Astrocyte (in vitro differentiated cells and primary cell): ENCODE measurements around the gene IGF2R. TPM values are rescaled to one million over a fixed set of nuclear protein-coding genes. Genes with fewer than 3 reads are reported as not detected.

Source experiments
- DNase-seq: peaks from one replicate; pipeline ENCODE4 v3.0.0-alpha.2; 2010; ENCODE audit warnings: low read depth
- FAIRE-seq: peaks from 2 replicates; lab custom pipeline; 2011; peaks lifted over from hg19 to GRCh38; lab: Jason Lieb, UNC
- H2AFZ ChIP-seq: 2 replicates; pipeline ENCODE4 v1.6.0; 2012; ENCODE audit warnings: low read depth, low read length, inconsistent platforms
- H3K27ac ChIP-seq: 2 replicates; pipeline ENCODE4 v1.5.1; 2011; ENCODE audit warnings: low read depth, low read length, inconsistent platforms
- H3K27me3 ChIP-seq: 2 replicates; pipeline ENCODE4 v1.6.0; 2011; ENCODE audit warnings: low read length, inconsistent platforms; ENCODE audit not compliant: insufficient read depth
- H3K36me3 ChIP-seq: 2 replicates; pipeline ENCODE4 v1.5.1; 2011; ENCODE audit warnings: low read length, inconsistent platforms; ENCODE audit not compliant: insufficient read depth
- H3K4me1 ChIP-seq: 2 replicates; pipeline ENCODE4 v1.5.1; 2011; ENCODE audit warnings: low read length, inconsistent platforms; ENCODE audit not compliant: insufficient read depth
- H3K4me2 ChIP-seq: 2 replicates; pipeline ENCODE4 v1.6.0; 2012; ENCODE audit warnings: low read length, inconsistent platforms
- H3K4me3 ChIP-seq: 2 replicates; pipeline ENCODE4 v1.5.1; 2011; ENCODE audit warnings: low read depth, mild to moderate bottlenecking, low read length, inconsistent platforms; ENCODE audit not compliant: insufficient read depth
- H3K79me2 ChIP-seq: 2 replicates; pipeline ENCODE4 v1.6.0; 2012; ENCODE audit warnings: mild to moderate bottlenecking, low read length, inconsistent platforms; ENCODE audit not compliant: insufficient read depth
- H3K9ac ChIP-seq: 2 replicates; pipeline ENCODE4 v1.6.0; 2012; ENCODE audit warnings: mild to moderate bottlenecking, low read length, inconsistent platforms
- H3K9me3 ChIP-seq: 2 replicates; pipeline ENCODE4 v1.5.1; 2012; ENCODE audit warnings: low read depth, mild to moderate bottlenecking, low read length, inconsistent platforms; ENCODE audit not compliant: insufficient read depth
- H4K20me1 ChIP-seq: 2 replicates; pipeline ENCODE4 v1.6.0; 2012; ENCODE audit warnings: low read length, inconsistent platforms; ENCODE audit not compliant: insufficient read depth
- H3K27ac Mint-ChIP-seq: one replicate; pipeline ENCODE4 v1.8.0; 2021; ENCODE audit warnings: mild to moderate bottlenecking, mixed read lengths; ENCODE audit not compliant: unreplicated experiment
- H3K27me3 Mint-ChIP-seq: one replicate; pipeline ENCODE4 v1.8.0; 2021; ENCODE audit warnings: low read depth, mixed read lengths; ENCODE audit not compliant: unreplicated experiment
- H3K36me3 Mint-ChIP-seq: one replicate; pipeline ENCODE4 v1.8.0; 2021; ENCODE audit warnings: low read depth, mixed read lengths; ENCODE audit not compliant: unreplicated experiment
- H3K4me1 Mint-ChIP-seq: one replicate; pipeline ENCODE4 v1.8.0; 2021; ENCODE audit warnings: low read depth, mixed read lengths; ENCODE audit not compliant: unreplicated experiment
- H3K4me3 Mint-ChIP-seq: one replicate; pipeline ENCODE4 v1.8.0; 2021; ENCODE audit warnings: mild to moderate bottlenecking, moderate library complexity, mixed read lengths; ENCODE audit not compliant: unreplicated experiment
- H3K9me3 Mint-ChIP-seq: one replicate; pipeline ENCODE4 v1.8.0; 2021; ENCODE audit warnings: mild to moderate bottlenecking, mixed read lengths; ENCODE audit not compliant: unreplicated experiment
- EZH2 ChIP-seq: IDR thresholded peaks from 2 replicates; pipeline ENCODE4 v1.6.1; 2012; ENCODE audit warnings: mild to moderate bottlenecking, low read length, inconsistent platforms; ENCODE audit not compliant: insufficient read depth
- total RNA-seq: library from RNA; stranded (reverse); gene quantifications from 2 replicates; pipeline ENCODE4 v1.2.1, GENCODE V29; 2021
- TF ChIP-seq, protein P1 (sequence below): IDR thresholded peaks from 2 replicates; pipeline ENCODE4 v1.5.1; 2011; ENCODE audit warnings: low read depth, mild to moderate bottlenecking, inconsistent platforms, low read length, moderate library complexity; ENCODE audit not compliant: insufficient read depth

The IGF2R gene
- total RNA-seq, 1 donor from 2014 or later: 173 TPM

DNA sequence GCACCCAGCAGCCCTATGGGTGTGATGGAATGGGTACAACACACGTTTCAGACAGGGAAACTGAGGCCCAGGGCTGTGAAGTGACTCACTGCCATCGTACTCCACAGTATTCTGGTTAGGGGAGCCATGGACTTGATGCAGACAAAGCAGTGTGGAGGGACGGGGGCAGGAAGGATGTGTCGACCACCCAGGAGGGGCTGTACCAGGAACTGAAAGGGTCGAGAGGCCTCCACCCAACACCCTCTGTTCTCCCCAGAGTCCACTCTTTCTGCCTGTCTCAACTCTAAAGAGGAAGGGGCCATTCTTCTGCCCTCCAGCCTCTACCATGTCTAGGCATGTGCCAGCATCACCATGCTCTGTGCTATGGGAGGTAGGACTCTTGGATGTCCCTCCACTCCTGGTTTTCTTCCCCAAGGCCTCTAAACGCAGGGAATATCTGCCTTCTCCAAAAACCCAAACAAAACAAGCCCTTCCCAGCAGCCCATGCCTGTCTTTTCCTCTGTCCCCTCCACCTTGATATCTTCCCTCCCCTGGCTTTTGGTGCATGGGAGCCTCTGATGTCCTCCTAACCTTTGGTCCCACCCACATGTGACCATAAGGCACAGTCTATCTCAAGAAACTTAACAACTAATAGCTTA is 160.1 kb downstream of the IGF2R start:
- H3K9me3 Mint-ChIP-seq: peaks cover 6% of the 10 kb centered on the region
- no peak for FAIRE-seq
- H3K9ac ChIP-seq: no peak overlapping the region

DNA sequence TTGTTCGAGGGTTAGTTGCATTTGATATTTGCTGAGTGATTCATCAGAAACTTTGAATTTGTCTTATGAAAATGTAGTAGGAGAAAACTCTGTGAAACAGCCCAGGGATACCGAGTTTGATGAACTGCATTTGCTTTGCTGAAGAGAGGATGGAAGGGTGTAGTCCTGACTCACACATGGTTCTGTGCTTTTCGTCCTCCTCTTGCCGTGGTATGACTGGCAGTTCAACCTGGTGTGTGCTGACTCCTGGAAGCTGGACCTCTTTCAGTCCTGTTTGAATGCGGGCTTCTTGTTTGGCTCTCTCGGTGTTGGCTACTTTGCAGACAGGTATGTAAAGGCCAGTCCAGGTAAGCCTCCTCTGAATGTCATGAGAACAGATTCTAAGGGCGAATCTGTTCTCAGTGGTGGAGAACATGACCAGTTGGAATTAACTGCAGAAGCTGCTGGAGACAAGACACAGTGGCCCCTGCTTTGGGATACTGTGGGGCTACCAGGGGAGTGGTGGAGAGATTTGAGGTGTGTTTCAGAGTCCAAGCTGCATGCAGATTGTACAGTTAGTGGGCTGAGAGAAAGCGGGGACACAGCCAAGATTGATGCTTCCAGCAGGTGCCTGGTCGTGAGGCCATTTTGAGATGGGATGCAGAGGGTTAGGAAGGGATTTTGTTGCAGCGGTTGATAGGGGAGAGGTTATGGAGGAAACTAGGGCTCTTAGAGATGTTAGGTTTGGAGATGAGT is 161.2 kb downstream of the IGF2R start:
- no peaks in the 10 kb centered on the region for H3K79me2 ChIP-seq
- Mint-ChIP-seq H3K9me3 (peaks cover 2% of the 10 kb centered on the region), H3K36me3 (peaks cover 6% of the 10 kb centered on the region), H3K4me3 (no peak overlapping the region), H3K27ac (no peak overlapping the region), H3K27me3 (peaks cover 6% of the 10 kb centered on the region), H3K4me1 (peaks cover 8% of the 10 kb centered on the region)
- H3K4me3 ChIP-seq: no peak overlapping the region
- H3K9me3 ChIP-seq: no peaks in the 10 kb centered on the region
- no peaks in the 10 kb centered on the region for H3K27me3 ChIP-seq
- no peak overlapping the region for H3K27ac ChIP-seq
- H3K36me3 ChIP-seq: no peaks in the 10 kb centered on the region
- FAIRE-seq: no peak
- no peak overlapping the region for H3K4me2 ChIP-seq
- no peaks in the 10 kb centered on the region for H4K20me1 ChIP-seq
- H2AFZ ChIP-seq: no peak overlapping the region
- no peak overlapping the region for H3K9ac ChIP-seq
- TF ChIP-seq, protein P1, sequence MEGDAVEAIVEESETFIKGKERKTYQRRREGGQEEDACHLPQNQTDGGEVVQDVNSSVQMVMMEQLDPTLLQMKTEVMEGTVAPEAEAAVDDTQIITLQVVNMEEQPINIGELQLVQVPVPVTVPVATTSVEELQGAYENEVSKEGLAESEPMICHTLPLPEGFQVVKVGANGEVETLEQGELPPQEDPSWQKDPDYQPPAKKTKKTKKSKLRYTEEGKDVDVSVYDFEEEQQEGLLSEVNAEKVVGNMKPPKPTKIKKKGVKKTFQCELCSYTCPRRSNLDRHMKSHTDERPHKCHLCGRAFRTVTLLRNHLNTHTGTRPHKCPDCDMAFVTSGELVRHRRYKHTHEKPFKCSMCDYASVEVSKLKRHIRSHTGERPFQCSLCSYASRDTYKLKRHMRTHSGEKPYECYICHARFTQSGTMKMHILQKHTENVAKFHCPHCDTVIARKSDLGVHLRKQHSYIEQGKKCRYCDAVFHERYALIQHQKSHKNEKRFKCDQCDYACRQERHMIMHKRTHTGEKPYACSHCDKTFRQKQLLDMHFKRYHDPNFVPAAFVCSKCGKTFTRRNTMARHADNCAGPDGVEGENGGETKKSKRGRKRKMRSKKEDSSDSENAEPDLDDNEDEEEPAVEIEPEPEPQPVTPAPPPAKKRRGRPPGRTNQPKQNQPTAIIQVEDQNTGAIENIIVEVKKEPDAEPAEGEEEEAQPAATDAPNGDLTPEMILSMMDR: no peak
- no peak for TF ChIP-seq EZH2
- no peak for DNase-seq
- peaks cover 4% of the 10 kb centered on the region for H3K4me1 ChIP-seq

More for the DNA sequence above, 160.1 kb downstream of the IGF2R start:
- Histone ChIP-seq H3K27ac (no peak overlapping the region), H2AFZ (no peak overlapping the region), H3K27me3 (no peaks in the 10 kb centered on the region), H3K9me3 (no peaks in the 10 kb centered on the region), H4K20me1 (no peaks in the 10 kb centered on the region), H3K4me3 (no peak overlapping the region), H3K4me2 (no peak overlapping the region), H3K79me2 (no peaks in the 10 kb centered on the region), H3K4me1 (peaks cover 4% of the 10 kb centered on the region), H3K36me3 (no peaks in the 10 kb centered on the region)
- H3K4me3 Mint-ChIP-seq: no peak overlapping the region
- H3K36me3 Mint-ChIP-seq: peaks cover 14% of the 10 kb centered on the region
- no peak overlapping the region for H3K27ac Mint-ChIP-seq
- H3K4me1 Mint-ChIP-seq: peaks cover 8% of the 10 kb centered on the region
- peaks cover 7% of the 10 kb centered on the region for H3K27me3 Mint-ChIP-seq
- TF ChIP-seq EZH2: no peak
- TF ChIP-seq, protein P1: no peak
- no peak for DNase-seq
